ENCODE data around the gene SBNO2.

The SBNO2 gene

GRCh38 chr19:1069009-1069779 is 104.9 kb downstream of the SBNO2 start:
- H3K9ac ChIP-seq = no peak overlapping the region

GRCh38 chr19:1068009-1069001 is 105.8 kb downstream of the SBNO2 start:
- Histone ChIP-seq H3K27ac (no peak overlapping the region; the same call in 1 of the 2 replicates), H3K4me1 (ENCODE audit: low read depth, poor library complexity, severe bottlenecking) (peaks cover 13% of the 10 kb centered on the region), H3K36me3 (ENCODE audit: insufficient read depth) (no peaks in the 10 kb centered on the region), H4K20me1 (ENCODE audit: insufficient read depth) (no peaks in the 10 kb centered on the region), H2AFZ (ENCODE audit: low read depth) (no peak overlapping the region), H3K9ac (peak overlapping the region; percentile 57; the same call in 1 of the 2 replicates), H3K4me3 (IDR thresholded peaks at IDR 0.05; ENCODE audit: insufficient read depth, low read depth, low read length) (no peak overlapping the region), H3K79me2 (ENCODE audit: insufficient read depth, low read depth) (peaks cover 20% of the 10 kb centered on the region), H3K4me2 (peak overlapping the region; percentile 64), H3K27me3 (ENCODE audit: insufficient read depth, low read depth) (no peaks in the 10 kb centered on the region)
- no peak for TF ChIP-seq CTCF (conservative IDR thresholded peaks at IDR 0.05; ENCODE audit: low read depth, low read length)

More at GRCh38 chr19:1069009-1069779, 104.9 kb downstream of the SBNO2 start:
- Histone ChIP-seq H3K27ac (no peak overlapping the region), H3K4me2 (peak overlapping the region; percentile 64), H3K4me1 (ENCODE audit: low read depth, poor library complexity, severe bottlenecking) (peaks cover 13% of the 10 kb centered on the region), H3K36me3 (ENCODE audit: insufficient read depth) (no peaks in the 10 kb centered on the region), H3K4me3 (IDR thresholded peaks at IDR 0.05; ENCODE audit: insufficient read depth, low read depth, low read length) (no peak overlapping the region), H4K20me1 (ENCODE audit: insufficient read depth) (no peaks in the 10 kb centered on the region), H3K79me2 (ENCODE audit: insufficient read depth, low read depth) (peaks cover 20% of the 10 kb centered on the region), H3K27me3 (ENCODE audit: insufficient read depth, low read depth) (no peaks in the 10 kb centered on the region), H2AFZ (ENCODE audit: low read depth) (no peak overlapping the region)
- no peak for TF ChIP-seq CTCF (conservative IDR thresholded peaks at IDR 0.05; ENCODE audit: low read depth, low read length)

GRCh38 chr19:1067341-1067957 is 106.6 kb downstream of the SBNO2 start:
- peak overlapping the region; percentile 64 for H3K4me2 ChIP-seq
- no peaks in the 10 kb centered on the region for H3K27me3 ChIP-seq (ENCODE audit: insufficient read depth, low read depth)
- H4K20me1 ChIP-seq (ENCODE audit: insufficient read depth) = no peaks in the 10 kb centered on the region
- H3K79me2 ChIP-seq (ENCODE audit: insufficient read depth, low read depth) = peaks cover 20% of the 10 kb centered on the region
- peak overlapping the region; percentile 48; the same call in 1 of the 2 replicates for H3K27ac ChIP-seq
- TF ChIP-seq CTCF (conservative IDR thresholded peaks at IDR 0.05; ENCODE audit: low read depth, low read length) = no peak
- H2AFZ ChIP-seq (ENCODE audit: low read depth) = peak overlapping the region; percentile 36; the same call in 1 of the 2 replicates
- H3K4me3 ChIP-seq (IDR thresholded peaks at IDR 0.05; ENCODE audit: insufficient read depth, low read depth, low read length) = no peak overlapping the region
- peak overlapping the region; percentile 57; the same call in 1 of the 2 replicates for H3K9ac ChIP-seq
- peaks cover 13% of the 10 kb centered on the region for H3K4me1 ChIP-seq (ENCODE audit: low read depth, poor library complexity, severe bottlenecking)
- H3K36me3 ChIP-seq (ENCODE audit: insufficient read depth) = no peaks in the 10 kb centered on the region

- H3K27ac ChIP-seq = peak within 1 kb of the TSS; percentile 48; the same call in 1 of the 2 replicates
- no peak for TF ChIP-seq CTCF (conservative IDR thresholded peaks at IDR 0.05; ENCODE audit: low read depth, low read length)
- H3K4me3 ChIP-seq (IDR thresholded peaks at IDR 0.05; ENCODE audit: insufficient read depth, low read depth, low read length) = no peak within 1 kb of the TSS
- peak within 1 kb of the TSS; percentile 36; the same call in 1 of the 2 replicates for H2AFZ ChIP-seq (ENCODE audit: low read depth)
- H3K4me2 ChIP-seq = peak within 1 kb of the TSS; percentile 64
- no peaks in the 10 kb centered on the region for H3K36me3 ChIP-seq (ENCODE audit: insufficient read depth)
- H4K20me1 ChIP-seq (ENCODE audit: insufficient read depth) = no peaks in the 10 kb centered on the region
- no peaks in the 10 kb centered on the region for H3K27me3 ChIP-seq (ENCODE audit: insufficient read depth, low read depth)
- peak within 1 kb of the TSS; percentile 57; the same call in 1 of the 2 replicates for H3K9ac ChIP-seq
- peaks cover 20% of the 10 kb centered on the region for H3K79me2 ChIP-seq (ENCODE audit: insufficient read depth, low read depth)
- peaks cover 13% of the 10 kb centered on the region for H3K4me1 ChIP-seq (ENCODE audit: low read depth, poor library complexity, severe bottlenecking)
These were observed 107.2 kb downstream of the SBNO2 start, which contains the start of gene ARHGAP45 for GRCh38 chr19:1066748-1067340. ARHGAP45 (plus strand) TSS chr19:1067167; CDS start chr19:1067406, 239 bp downstream.

Measured in KMS-11 (cell line).